GM19043 (cell line): ENCODE data around the gene TNFSF11.

Experiments used
- ATAC-seq: cut with Tn5 transposase; IDR thresholded peaks from one replicate; pipeline ENCODE4 v1.9.1; 2021; ENCODE audit warnings: low read depth; ENCODE audit not compliant: unreplicated experiment

The TNFSF11 gene

DNA sequence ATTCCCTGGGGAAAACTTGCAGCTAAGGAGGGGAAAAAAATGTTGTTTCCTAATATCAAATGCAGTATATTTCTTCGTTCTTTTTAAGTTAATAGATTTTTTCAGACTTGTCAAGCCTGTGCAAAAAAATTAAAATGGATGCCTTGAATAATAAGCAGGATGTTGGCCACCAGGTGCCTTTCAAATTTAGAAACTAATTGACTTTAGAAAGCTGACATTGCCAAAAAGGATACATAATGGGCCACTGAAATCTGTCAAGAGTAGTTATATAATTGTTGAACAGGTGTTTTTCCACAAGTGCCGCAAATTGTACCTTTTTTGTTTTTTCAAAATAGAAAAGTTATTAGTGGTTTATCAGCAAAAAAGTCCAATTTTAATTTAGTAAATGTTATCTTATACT, 33.6 kb downstream of the TNFSF11 start:
- no peak for ATAC-seq

DNA sequence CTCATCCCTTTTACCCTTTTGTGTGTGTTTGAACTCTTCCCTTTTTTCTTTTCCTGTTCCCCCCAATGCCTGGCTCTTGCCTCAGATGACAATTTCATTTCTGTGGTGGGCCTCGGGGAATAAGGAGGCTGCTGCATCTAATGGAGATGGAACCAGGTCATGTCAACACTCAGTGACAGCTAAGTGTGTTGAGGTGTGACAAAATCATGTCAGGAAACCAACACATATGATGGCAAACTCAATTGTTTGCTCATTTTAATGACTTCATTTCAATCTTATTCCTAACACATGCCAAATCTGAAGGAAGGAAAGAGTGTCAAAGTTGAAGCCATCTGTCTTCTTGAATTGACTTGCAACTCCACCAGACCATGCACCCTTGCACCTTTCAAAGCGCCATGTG, 36.7 kb downstream of the TNFSF11 start:
- no peak for ATAC-seq

DNA sequence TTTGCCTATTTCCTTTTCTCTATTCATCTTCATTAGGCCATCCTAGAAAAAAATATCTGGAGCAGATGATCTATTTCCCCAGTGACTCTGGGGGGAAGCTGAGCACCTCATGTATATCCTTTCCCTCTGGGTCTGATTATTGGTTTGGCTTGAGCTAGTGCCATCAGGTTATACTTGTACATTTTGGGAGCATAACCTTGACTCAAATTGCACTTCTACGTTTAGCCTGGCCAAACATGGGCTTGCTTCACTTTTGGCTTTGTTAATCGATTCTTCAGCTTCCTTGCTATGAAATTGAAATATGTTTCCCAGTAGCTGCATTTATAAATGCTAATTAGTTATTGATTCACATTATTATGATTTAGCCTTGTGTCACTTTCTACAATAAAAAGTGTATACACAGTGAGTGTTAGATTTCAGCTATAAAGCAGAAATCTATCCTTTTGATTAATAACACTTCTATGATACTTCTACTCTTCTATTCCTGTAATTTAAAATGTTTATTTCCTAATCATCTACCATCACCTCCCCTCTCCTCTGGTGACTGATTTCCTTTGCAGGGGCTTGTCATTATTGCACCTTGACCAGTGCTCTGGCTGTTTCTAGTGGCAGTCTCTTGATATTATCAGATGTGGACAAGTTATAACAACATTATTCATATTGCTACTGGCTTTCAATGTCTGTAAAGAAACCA, 37.3 kb downstream of the TNFSF11 start:
- no peak for ATAC-seq

DNA sequence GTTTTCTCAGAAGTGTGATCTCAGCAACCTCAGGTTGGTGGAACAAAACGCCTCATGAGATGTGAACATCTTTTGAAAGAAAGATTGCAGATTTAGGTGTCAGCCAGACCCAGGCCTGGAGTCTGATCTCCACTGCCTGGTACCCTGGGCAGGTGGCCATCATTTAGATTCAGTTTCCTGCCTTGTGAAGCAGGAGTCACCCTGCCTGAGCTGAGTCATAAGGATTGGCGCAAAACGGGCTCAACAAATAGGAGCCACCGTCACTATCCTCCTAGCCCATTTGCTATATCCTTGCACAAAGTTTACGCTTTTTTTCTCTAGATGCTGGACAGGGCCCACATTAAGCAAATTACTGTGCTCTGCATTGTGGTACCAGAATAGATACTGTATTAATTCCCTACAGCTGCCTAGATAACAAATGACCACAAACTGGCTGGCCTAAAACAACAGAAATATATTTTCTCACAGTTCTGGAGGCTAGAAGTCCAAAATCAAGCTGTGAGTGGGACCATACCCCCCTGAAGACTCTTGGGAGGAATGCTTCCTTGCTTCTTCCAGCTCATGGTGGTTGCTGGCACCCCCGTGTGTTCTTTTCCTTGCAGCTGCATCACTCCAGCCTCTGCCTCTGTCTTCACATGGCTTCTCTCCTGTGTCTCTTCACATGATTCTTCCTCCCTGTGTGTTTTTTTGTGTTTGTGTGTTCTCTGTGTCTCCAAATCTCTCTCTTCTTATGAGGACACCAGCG, 38.2 kb downstream of the TNFSF11 start:
- no peak for ATAC-seq

DNA sequence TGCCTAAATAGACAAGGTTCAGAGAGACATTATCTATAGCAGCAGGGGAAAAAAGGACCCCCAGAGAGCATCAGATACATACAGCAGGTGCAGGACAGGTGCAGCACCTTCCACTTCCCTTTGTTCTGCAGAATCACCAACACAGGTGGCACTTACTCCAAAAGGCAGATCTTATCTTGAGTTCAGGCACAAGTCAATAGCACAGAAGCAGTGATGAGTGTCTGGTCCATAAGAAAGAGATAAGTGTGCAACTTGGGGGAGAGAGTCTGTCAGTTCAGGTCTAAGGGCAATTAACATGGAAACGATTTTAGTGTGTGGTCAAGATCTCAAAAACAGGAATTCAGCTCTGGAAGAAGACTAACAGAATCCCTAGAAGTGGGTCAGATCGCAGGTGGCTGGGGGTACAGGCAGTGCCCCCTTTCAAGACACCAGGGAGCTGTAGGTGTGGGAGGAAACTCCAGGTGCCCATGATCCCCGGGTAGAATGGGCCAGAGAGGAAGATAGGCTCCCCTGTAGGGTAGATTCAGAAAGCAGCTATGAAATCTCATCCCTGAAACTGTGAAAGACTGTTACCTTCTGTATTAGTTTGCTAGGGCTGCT, 40.6 kb downstream of the TNFSF11 start:
- ATAC-seq, result no peak

DNA sequence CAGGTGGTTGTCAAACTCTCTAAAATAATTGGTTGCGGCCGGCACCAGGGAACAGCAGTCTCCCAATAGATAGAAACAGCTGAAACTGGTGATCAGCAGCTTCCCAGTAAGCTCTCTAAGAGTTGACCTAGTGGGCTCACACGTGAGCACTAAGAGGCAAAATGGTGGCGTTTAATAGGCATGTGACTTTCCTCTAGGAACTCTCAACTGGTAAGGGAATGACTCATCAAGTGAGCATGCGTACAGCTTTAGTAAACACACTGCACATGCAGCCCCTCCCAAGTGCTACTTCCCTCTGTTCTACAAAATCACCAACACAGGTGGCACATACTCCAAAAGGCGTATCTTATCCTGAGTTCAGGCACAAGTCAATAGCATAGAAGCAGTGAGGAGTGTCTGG, 41.7 kb downstream of the TNFSF11 start:
- ATAC-seq, result no peak

DNA sequence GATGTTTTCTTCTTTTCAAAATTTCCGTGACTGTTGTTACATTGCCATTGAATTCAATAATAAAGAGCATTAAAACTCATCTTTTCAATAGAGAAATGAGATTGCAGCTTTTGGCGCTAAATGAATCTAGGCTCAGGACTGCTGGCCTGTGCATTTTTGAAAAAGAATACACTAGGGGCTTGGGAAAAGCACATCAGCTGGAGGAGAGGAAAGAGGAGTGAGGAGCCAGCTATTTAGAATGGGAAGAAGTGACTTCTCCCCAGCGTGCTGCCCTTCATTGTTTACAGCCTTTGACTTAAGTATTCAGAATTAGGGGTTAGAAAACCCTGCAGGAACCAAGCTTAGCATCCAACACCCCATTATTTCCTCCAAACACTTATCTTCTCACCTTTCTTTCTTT, 43.3 kb downstream of the TNFSF11 start:
- no peak for ATAC-seq

DNA sequence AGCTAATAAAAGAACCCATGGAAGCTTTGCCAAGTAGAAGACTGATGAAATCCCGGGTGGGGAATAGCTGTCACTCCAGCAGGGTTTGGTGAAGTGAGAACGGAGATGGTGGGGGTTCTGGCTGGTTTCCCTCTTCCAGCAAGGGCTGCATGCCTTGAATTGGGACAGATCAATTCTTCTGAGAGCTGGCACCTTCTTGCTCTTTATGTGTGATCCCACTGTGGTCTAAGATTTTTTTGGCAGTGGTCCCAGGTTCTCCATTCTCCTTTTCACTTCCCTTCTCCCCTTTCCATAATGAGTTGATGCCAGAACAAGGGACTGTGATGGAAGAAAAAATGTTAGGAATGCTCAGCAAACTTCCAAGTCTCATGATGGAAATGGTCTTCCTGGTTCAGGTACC, 50.0 kb downstream of the TNFSF11 start:
- ATAC-seq, result no peak

DNA sequence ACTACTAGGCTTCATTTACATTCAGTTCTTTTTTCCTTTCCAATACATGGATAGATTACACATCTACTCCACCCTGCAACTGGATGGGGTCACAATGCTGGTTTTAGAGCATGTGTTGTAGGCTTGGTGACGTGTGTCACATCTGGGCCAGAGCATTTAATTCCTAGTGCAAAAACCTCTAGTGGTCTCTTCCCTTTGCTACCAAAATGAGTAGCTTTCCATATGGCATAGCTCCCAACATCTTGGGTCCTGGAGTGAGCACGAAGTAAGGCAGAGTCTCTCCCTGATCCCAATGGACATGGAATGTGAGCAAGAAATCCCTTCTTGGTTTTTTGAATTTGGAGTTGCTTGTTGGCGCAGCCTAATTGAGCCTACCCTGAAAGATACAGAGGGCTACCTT, 51.7 kb downstream of the TNFSF11 start:
- no peak for ATAC-seq

DNA sequence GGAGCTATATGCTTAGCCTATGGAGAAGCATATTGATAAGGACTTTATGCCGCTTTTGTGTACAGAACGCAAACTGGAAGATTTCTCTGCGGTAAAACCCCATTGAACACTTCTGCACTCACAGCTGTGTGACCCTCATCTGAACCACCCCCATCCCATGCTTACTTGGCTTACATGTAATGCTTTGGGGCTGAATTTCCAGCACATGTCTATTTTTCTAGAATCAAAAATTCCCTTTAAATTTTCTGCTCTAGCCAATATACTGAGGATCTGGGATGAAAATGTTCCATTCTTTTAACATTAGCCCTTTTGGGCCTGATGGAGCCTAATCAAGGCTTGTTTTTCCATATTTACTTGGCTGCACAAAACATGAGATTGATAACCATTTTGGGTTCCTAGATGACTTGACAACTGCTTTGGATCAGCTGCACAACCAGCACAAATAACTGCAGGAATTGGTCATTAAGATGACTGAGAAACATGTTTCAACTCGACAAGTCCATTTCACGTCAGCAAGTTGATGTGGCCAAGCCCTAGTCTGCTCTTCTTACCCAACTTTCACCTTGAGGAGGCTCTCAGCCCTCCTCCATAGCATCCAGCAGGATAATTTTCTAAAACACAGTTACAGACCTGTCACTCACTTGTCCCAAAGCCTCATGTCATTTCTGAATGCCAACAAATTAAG, 52.4 kb downstream of the TNFSF11 start:
- ATAC-seq, result no peak

DNA sequence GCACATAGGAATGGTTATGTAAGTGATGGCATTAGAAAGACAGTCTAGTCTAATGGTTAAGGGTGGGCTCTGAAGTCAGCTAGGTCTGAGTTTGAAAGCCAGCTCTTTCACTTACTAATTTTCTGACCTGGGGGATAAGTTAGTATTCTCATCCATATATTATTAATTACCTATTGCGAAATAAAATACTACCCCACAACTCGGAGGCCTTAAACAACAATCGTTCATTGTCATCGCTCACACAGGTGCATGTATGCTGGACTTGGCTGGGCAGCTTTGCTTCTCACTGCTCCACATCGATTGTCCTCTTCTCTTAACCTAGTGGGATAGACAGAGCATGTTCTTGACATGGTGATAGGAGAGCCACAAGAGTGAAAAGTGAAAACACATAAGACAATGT, 54.7 kb downstream of the TNFSF11 start:
- ATAC-seq, result no peak

DNA sequence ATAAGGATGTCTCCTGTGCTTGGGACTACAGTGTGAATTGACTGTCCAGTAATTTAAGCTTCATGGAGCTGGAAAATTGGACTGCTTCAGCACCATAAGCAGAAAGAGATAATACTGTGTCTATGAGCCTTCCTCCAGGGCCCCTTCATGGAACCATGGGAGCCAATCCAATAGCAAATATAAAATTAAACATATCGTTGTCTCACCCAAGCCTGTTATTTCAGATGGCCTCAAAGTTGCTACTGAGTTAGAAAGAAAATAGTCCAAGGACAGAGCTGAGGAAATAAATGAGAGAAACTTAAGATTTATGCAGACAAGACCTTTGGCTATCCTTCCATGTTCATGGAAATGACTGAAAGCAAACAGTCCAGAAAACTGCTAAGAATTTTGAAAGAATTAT, 57.2 kb downstream of the TNFSF11 start:
- ATAC-seq, result no peak

DNA sequence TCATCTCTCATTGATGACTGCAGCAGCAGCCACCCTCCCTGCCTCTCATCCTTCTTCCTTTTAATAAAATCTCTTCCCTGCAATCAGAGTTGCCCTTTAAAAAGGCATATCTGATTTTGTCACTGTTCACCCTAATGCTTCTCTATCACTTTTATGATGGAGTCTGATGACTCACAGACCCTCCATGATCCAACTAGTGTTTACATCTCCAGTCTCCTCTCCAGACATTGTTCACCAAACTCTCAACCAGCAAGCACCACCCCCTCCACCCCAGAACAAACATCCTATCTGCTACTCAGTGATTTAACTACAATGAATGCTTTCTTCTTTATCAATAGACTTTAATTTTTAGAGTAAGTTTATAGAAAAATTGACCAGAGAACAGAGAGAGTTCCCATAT, 59.5 kb downstream of the TNFSF11 start:
- ATAC-seq, result no peak

DNA sequence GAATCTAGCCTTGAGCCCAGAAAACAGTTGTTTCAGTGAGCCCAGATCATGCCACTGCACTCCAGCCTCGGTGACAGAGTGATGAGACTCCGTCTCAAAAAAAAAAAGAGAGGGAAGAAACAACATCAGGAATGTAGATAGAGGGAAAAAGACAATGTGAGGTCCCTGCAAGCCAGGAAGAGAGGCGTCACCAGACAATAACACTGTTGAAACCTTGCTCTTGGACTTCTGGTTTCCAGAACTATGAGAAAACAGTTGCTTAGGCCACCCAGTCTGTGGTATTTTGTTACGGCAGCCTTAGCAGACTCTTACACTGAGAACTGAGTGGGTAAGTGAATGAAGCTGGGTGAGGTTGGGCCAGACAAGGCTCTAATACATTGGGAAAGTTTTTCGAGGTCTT, 64.1 kb downstream of the TNFSF11 start:
- no peak for ATAC-seq

DNA sequence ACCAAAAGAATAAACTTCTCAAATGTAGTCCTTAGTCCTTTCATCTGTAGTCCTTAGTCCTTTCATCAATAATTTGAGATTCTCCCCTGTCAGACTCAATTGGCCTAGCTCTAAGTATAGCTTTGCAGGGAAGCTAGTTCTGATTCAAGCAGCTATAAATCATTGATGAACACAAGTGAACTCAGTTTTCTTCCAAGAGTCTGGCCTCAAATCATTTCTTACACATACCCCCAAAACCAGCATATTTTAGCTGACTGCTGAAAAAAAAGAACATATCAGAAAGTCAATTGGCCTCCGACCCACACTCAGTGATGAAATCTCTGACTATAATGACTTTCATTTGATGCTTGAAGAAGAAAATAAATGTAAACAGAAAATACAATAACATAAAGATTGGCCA, 64.9 kb downstream of the TNFSF11 start:
- no peak for ATAC-seq

DNA sequence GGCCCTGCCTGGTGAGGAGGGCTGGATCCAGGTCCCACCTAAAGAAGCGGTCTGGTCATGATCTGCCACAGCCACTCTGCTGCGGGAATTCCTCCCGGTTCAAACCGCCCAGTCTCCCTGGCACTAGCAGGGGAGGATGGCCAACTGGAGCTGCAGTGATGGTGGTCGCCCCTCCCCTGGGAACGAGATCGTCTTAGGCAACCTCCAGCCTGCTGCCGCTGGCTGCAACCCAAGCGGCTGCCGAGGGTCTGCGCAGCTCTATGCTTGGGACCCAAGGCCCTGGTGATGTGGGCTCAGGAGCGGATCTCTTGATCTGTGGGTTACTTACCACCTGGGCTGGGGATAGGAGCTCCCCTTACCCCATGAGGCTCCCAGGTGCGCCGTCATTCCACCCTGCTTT, 69.1 kb downstream of the TNFSF11 start:
- ATAC-seq, result no peak

DNA sequence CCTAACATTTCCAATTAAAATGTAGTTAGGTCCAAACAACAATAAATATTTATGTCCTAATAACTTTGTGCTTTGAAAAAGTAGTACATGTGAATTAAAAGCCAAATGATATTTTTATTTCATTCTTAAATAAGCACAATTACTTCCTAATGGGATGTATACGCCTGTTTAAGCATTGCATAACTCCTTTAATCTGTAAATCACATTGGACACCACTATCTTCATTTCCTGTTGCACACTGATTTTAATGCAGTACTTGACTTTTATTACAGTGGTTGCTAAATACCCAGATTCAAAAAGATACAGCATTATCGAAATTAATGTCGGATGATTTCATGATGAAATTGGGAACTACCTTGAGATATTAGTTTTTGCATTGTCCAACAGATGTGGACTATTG, 70.9 kb downstream of the TNFSF11 start:
- ATAC-seq, result no peak

DNA sequence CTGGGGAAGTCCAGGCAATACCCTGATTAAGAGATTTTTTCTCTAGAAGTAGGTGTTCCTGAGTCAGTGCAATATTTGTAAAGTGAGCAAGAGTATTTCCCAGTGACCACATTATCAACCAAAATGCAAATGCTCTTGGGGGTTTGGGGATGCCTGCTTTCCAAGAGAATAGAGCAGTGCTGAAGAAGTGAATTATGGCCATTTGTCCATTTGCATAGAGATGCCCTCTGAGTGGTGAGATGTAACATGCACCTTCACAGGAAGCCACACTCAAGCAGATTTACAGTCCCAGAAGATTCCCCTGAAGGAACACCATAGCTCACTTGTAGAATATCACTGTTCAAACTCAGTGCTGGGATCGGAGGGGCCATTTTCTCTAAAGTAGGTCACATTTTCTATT, 71.8 kb downstream of the TNFSF11 start:
- no peak for ATAC-seq

DNA sequence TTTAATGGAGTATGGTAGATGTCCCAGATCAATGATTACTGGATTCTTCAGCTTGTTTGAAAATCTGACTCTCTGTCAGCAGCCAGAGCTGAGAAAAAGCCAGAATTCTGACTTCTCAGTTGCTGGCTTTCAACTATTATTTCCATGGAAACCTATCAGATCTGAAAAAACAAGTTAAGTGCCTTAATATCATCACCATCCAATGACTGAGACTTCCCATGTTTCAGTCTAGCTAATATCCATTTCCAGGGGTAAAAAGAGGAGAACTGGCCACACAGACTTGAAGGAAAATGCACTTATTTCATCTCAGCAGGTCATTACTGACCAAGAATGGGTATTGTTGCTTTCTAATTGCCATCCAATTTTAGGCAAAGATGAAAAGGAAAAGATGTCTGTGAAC, 75.2 kb downstream of the TNFSF11 start:
- ATAC-seq, result no peak

DNA sequence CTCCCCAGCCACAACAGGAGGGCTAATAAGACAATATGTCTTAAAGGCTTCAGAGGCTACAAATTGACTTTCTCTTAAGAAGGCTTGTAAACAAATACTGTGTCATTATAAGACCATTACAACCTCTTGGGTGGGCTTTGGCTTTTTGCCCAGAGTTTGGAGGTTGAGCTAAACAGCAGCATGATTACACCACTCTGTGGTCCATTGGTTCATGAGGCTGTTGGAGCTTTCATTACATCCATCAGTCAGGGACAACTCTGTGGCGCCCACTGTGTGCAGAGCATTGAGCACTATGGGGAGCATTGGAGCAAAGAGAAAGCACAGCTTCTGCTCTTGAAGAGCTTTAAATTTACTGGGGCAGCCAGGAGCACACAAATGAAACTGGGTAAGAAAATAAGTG, 75.9 kb downstream of the TNFSF11 start:
- ATAC-seq, result no peak

DNA sequence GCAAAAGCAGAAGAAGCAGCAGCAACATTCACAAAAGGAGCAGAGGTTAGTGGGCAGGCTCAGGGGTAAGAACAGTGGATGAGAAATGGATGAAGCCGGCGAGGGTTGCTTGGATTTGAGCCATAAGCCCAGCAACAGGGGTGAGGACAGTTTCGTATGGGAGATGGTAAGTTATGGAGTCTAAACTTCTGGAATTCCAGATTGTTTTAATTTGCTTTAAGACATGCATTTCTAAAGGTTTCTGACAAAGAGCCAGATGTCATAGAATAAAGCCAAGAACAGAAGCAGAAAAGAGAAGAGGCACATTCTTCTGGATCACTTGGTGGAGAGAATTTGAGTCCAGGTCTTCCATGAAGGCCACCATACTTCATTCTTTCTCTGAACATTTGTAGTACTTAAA, 76.6 kb downstream of the TNFSF11 start:
- ATAC-seq, result no peak
